Activated naive CD8-positive, alpha-beta T cell (primary cell): ENCODE results near the gene PCDHGB3.

Source experiments
- H3K27ac Mint-ChIP-seq: one replicate; pipeline ENCODE4 v1.8.0; 2021; ENCODE audit warnings: mixed read lengths
- H3K27me3 Mint-ChIP-seq: one replicate; pipeline ENCODE4 v1.8.0; 2021; ENCODE audit warnings: mixed read lengths
- H3K36me3 Mint-ChIP-seq: one replicate; pipeline ENCODE4 v1.8.0; 2021; ENCODE audit warnings: mixed read lengths
- H3K4me1 Mint-ChIP-seq: one replicate; pipeline ENCODE4 v1.8.0; 2021; ENCODE audit warnings: low read depth, mixed read lengths
- H3K4me3 Mint-ChIP-seq: one replicate; pipeline ENCODE4 v1.8.0; 2021; ENCODE audit warnings: mild to moderate bottlenecking, mixed read lengths
- H3K9me3 Mint-ChIP-seq: one replicate; pipeline ENCODE4 v1.8.0; 2021; ENCODE audit warnings: low read depth, mixed read lengths

The PCDHGB3 gene

DNA sequence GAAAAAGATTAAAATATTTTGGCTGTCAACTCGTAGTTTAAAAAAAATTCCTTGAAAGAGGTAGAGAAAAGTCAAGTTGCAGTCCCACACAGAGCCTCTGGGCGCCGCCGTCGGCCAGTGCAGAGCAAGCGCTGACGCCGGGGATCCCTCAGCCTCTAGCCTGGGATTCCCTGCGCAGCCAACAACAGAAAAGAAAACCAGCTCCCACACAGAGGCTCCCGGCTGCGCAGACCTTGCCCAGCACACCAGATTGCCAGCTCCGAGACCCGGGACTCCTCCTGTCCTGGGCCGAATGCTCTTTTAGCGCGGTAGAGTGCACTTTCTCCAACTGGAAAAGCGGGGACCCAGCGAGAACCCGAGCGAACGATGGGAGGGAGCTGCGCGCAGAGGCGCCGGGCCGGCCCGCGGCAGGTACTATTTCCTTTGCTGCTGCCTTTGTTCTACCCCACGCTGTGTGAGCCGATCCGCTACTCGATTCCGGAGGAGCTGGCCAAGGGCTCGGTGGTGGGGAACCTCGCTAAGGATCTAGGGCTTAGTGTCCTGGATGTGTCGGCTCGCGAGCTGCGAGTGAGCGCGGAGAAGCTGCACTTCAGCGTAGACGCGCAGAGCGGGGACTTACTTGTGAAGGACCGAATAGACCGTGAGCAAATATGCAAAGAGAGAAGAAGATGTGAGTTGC is 47.6 kb downstream of the PCDHGB3 start, which contains the start of gene PCDHGB7:
TSS of gene PCDHGB7 (plus strand) at position 184 of the 679 bp plus-strand sequence. CDS start at position 367, 183 bp downstream.
- Mint-ChIP-seq H3K36me3 (peaks cover 35% of the 10 kb centered on the region), H3K27me3 (peaks cover 55% of the 10 kb centered on the region), H3K9me3 (peaks cover 20% of the 10 kb centered on the region), H3K4me3 (peak within 1 kb of the TSS; percentile 79), H3K27ac (peak within 1 kb of the TSS; percentile 50), H3K4me1 (peaks cover 25% of the 10 kb centered on the region)

DNA sequence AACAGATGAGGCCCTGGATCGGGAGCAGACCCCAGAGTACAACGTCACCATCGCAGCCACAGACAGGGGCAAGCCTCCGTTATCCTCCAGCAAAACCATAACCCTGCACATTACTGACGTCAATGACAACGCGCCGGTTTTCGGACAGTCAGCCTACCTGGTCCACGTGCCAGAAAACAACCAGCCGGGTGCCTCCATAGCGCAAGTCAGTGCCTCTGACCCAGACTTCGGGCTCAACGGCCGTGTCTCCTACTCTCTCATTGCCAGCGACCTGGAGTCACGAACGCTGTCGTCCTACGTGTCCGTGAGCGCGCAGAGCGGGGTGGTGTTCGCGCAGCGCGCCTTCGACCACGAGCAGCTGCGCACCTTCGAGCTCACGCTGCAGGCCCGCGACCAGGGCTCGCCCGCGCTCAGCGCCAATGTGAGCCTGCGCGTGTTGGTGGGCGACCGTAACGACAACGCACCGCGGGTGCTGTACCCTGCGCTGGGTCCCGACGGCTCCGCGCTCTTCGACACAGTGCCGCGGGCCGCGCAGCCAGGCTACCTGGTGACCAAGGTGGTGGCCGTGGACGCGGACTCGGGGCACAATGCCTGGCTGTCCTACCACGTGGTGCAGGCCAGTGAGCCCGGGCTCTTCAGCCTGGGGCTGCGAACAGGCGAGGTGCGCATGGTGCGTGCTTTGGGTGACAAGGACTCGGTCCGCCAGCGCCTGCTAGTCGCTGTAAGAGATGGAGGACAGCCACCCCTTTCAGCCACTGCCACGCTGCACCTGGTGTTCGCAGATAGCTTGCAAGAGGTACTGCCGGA is 49.2 kb downstream of the PCDHGB3 start:
- H3K4me3 Mint-ChIP-seq = peak overlapping the region; percentile 25
- H3K9me3 Mint-ChIP-seq = peaks cover 23% of the 10 kb centered on the region
- H3K36me3 Mint-ChIP-seq = peaks cover 35% of the 10 kb centered on the region
- H3K27ac Mint-ChIP-seq = no peak overlapping the region
- H3K27me3 Mint-ChIP-seq = peaks cover 50% of the 10 kb centered on the region
- peaks cover 16% of the 10 kb centered on the region for H3K4me1 Mint-ChIP-seq

DNA sequence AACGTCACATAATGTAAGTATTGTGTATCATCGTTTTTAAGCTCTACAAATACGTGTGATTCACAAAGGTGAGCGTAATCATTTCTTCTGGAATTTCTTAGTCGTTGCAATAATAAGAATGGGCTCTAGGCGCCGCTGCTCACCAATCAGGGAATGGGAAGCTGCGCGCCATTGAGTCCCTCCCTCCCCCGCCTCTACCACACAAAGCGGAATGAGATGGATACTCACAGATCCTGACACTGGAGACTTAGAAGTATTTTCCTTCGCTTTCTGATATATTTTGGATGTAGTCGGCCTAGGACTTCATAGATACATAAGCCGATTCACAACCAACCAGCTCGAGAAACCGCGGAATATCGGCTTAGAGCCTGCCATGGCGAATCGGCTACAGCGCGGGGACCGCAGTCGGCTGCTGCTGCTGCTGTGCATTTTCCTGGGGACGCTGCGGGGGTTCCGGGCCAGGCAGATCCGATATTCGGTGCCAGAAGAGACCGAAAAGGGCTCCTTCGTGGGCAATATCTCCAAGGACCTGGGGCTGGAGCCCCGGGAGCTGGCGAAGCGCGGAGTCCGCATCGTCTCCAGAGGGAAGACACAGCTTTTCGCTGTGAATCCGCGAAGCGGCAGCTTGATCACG is 50.9 kb downstream of the PCDHGB3 start, which contains the start of gene PCDHGA11:
TSS of gene PCDHGA11 (plus strand) at position 197 of the 634 bp plus-strand sequence. CDS start at position 374, 177 bp downstream.
- H3K9me3 Mint-ChIP-seq = peaks cover 20% of the 10 kb centered on the region
- H3K4me1 Mint-ChIP-seq = peaks cover 10% of the 10 kb centered on the region
- H3K4me3 Mint-ChIP-seq = peak within 1 kb of the TSS; percentile 87
- peak within 1 kb of the TSS; percentile 70 for H3K27ac Mint-ChIP-seq
- H3K36me3 Mint-ChIP-seq = peaks cover 31% of the 10 kb centered on the region
- peaks cover 53% of the 10 kb centered on the region for H3K27me3 Mint-ChIP-seq

DNA sequence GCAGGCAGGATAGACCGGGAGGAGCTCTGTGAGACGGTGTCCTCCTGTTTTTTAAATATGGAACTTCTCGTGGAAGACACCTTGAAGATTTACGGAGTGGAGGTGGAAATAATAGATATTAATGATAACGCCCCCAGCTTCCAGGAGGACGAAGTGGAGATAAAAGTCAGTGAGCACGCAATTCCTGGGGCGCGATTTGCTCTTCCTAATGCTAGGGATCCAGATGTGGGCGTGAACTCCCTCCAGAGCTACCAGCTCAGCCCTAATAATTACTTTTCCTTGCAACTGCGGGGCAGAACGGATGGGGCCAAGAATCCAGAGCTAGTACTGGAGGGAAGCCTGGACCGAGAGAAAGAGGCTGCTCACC is 51.4 kb downstream of the PCDHGB3 start:
- H3K27me3 Mint-ChIP-seq = peaks cover 53% of the 10 kb centered on the region
- peak overlapping the region; percentile 87 for H3K4me3 Mint-ChIP-seq
- H3K4me1 Mint-ChIP-seq = peaks cover 10% of the 10 kb centered on the region
- H3K9me3 Mint-ChIP-seq = peaks cover 20% of the 10 kb centered on the region
- H3K36me3 Mint-ChIP-seq = peaks cover 29% of the 10 kb centered on the region
- H3K27ac Mint-ChIP-seq = peak overlapping the region; percentile 11
